A549 treated with Mapracorat at 1 μM for 4 hours (cell line): ENCODE measurements around the gene TTC5. TPM values are rescaled to one million over a fixed set of nuclear protein-coding genes. Genes with fewer than 3 reads are reported as not detected.

Experiments
- total RNA-seq: library from RNA; stranded (reverse); fragments of 200-300 nt; extraction: Qiagen RNA extraction; gene quantifications from 5 replicates; pipeline ENCODE4 v1.2.3, GENCODE V29; 2022

The TTC5 gene, protein sequence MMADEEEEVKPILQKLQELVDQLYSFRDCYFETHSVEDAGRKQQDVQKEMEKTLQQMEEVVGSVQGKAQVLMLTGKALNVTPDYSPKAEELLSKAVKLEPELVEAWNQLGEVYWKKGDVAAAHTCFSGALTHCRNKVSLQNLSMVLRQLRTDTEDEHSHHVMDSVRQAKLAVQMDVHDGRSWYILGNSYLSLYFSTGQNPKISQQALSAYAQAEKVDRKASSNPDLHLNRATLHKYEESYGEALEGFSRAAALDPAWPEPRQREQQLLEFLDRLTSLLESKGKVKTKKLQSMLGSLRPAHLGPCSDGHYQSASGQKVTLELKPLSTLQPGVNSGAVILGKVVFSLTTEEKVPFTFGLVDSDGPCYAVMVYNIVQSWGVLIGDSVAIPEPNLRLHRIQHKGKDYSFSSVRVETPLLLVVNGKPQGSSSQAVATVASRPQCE
- total RNA-seq, result 15.1 to 23.6 TPM (median 18.9 TPM) in 5 replicates

DNA sequence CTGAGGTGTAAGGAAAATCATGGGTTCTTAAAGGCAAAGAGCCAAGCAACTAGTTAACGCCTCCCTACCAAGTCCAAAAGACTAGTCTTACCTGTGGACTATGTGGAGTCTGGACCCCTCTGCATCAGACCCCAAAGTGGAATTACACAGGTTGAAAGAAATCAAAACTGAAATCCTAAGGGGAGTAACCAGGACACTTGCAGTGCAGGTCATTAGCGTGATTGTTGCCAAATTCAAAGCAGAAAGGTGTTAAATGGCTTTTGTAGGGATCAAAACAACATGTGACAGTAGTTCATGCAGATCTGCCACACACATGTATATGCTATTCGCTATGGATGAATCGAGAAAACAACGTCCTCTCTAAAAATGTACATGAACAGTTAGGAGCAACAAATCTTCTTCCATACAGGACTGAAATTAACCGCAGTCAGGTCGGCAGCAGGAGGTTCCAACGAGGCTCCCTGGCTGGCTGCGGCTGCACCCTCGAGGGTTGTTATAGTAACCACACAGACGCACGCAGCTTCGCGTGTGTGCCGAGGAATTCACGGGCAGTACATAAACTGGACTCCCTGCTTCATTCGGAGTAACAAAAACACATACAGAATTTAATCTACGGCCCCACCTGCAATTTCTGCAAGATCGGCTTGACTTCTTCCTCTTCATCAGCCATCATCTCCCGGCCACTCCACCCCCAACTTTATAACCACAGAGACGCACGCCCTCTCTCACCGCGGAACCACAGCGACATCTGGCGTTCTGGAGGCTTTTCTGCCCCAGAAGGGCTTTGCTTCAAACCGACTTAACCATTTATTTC is at the start of gene TTC5:
TSS of gene TTC5 (minus strand) at position 687 of the 814 bp plus-strand sequence. CDS start at position 673, 14 bp downstream.

DNA sequence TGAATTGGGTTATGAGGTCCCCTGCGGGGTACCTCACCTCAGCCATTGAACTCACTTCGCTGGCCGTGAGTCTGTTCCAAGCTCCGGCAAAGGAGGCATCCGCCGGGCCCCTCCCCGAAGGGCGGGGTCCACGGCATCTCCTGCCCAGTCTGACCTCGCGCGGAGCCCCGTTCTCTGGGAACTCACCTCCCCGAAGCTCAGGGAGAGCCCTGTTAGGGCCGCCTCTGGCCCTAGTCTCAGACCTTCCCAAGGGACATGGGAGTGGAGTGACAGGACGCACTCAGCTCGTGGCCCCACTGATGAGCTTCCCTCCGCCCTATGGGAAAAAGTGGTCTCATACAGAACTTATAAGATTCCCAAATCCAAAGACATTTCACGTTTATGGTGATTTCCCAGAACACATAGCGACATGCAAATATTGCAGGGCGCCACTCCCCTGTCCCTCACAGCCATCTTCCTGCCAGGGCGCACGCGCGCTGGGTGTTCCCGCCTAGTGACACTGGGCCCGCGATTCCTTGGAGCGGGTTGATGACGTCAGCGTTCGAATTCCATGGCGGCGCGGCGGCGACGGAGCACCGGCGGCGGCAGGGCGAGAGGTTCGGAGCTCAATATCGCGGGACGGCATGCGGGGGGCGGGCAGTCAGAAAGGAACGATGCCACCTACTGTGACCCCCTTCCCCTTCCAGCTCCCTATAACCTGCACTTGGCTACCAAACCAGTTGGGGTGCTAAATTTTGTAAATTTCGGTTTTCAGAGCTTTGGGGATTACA is 37.5 kb upstream of the TTC5 start, which contains the start of gene PARP2:
TSS of gene PARP2 (plus strand) at position 544 of the 770 bp plus-strand sequence. CDS start at position 551, 7 bp downstream.

DNA sequence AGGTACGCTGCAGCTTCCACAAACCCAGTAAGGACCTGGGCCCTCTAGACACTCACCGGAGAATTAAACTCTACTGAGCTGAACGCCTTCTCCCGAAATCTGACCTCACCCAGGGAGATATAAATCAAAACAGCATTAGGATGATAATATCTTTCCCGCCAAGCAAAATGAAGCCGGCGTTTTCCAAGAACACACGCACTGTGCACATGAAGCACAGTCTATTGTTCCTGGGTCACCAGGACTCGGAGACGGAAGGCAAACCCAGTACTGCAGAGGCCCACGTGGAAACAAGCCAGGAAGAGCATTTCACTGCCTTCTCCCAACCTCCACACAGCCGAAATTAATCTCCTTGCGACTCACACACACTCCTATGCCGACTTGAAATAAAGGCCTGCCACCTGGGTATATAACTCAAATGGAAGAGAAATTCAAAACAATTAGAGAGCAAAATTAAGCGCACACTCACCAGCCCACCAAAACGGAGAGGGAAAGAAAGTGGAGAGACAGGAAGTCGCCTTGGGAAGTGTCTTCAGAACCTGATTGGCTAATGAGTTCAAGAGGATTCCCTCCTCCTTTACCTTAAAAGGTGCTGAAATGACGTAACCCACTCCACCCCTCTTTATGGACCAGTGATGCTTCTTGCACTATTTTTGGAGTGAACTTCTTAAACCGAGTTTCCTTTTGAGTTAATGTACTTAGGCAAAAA is 27.2 kb upstream of the TTC5 start, which contains the start of gene CCNB1IP1:
TSS of gene CCNB1IP1 (minus strand) at position 492 of the 706 bp plus-strand sequence. CDS start 16,756 bp downstream, outside the sequence.

Other genes starting within 250 kb of the TTC5 start
- not detected in 5 replicates for gene OR4L1, start 245.9 kb downstream of the TTC5 start, total RNA-seq
- not detected in 5 replicates for gene OR4K17, start 195.2 kb downstream of the TTC5 start, total RNA-seq
- gene OR4N5, start 167.1 kb downstream of the TTC5 start, total RNA-seq, result not detected in 5 replicates
- not detected in 5 replicates for gene OR11G2, start 115.1 kb downstream of the TTC5 start, total RNA-seq
- not detected in 5 replicates for gene OR11H6, start 82.2 kb downstream of the TTC5 start, total RNA-seq
- not detected in 5 replicates for gene OR11H7, start 77.0 kb downstream of the TTC5 start, total RNA-seq
- gene OR11H4, start 66.7 kb downstream of the TTC5 start, total RNA-seq, result not detected in 5 replicates
- gene CCNB1IP1, start 27.3 kb upstream of the TTC5 start, total RNA-seq, result 37.6 to 49.3 TPM (median 39.9 TPM) in 5 replicates
- gene PARP2, start 37.7 kb upstream of the TTC5 start, total RNA-seq, result 17.5 to 23.7 TPM (median 18.8 TPM) in 5 replicates
- gene TEP1, start 107.5 kb upstream of the TTC5 start, total RNA-seq, result 8.6 to 11.9 TPM (median 10.5 TPM) in 5 replicates
- gene KLHL33, start 130.2 kb upstream of the TTC5 start, total RNA-seq, result not detected in 5 replicates
- 22.0 to 28.1 TPM (median 24.1 TPM) in 5 replicates for gene OSGEP, start 148.9 kb upstream of the TTC5 start, total RNA-seq
- gene APEX1, start 149.3 kb upstream of the TTC5 start, total RNA-seq, result 252 to 269 TPM (median 255 TPM) in 5 replicates
- gene PIP4P1, start 155.5 kb upstream of the TTC5 start, total RNA-seq, result 28.6 to 38.3 TPM (median 32.2 TPM) in 5 replicates
- 144 to 181 TPM (median 147 TPM) in 5 replicates for gene PNP, start 163.5 kb upstream of the TTC5 start, total RNA-seq
- 0.15 to 0.39 TPM (median 0.27 TPM) in 5 replicates for gene RNASE10, start 199.6 kb upstream of the TTC5 start, total RNA-seq